ENCODE results near the gene BBLN.

The BBLN gene

GRCh38 chr9:128144239-128145181 is 15.6 kb upstream of the BBLN start:
- in situ Hi-C loops (cut with MboI; ENCODE audit: low sequenced_read_pairs), result no loop called here

GRCh38 chr9:128145536-128145935 is 14.5 kb upstream of the BBLN start:
- in situ Hi-C loops (cut with MboI; ENCODE audit: low sequenced_read_pairs), result no loop called here

GRCh38 chr9:128145951-128146351 is 14.1 kb upstream of the BBLN start:
- in situ Hi-C loops (cut with MboI; ENCODE audit: low sequenced_read_pairs), result no loop called here

GRCh38 chr9:128146591-128147120 is 13.4 kb upstream of the BBLN start:
- in situ Hi-C loops (cut with MboI; ENCODE audit: low sequenced_read_pairs), result no loop called here

- in situ Hi-C loops (cut with MboI; ENCODE audit: low sequenced_read_pairs), result no loop called here
These were observed 11.5 kb upstream of the BBLN start for GRCh38 chr9:128148509-128149000.

GRCh38 chr9:128149001-128149701 is 10.9 kb upstream of the BBLN start, which contains the start of gene LCN2:
Gene LCN2, plus strand, starts transcription at chr9:128149453. Its CDS starts 73 bp downstream, at chr9:128149526.
- in situ Hi-C loops (cut with MboI; ENCODE audit: low sequenced_read_pairs), result no loop called here

GRCh38 chr9:128149951-128150593 is 10.0 kb upstream of the BBLN start:
- in situ Hi-C loops (cut with MboI; ENCODE audit: low sequenced_read_pairs), result no loop called here

GRCh38 chr9:128150594-128151308 is 9.3 kb upstream of the BBLN start:
- in situ Hi-C loops (cut with MboI; ENCODE audit: low sequenced_read_pairs), result no loop called here

GRCh38 chr9:128151309-128152132 is 8.5 kb upstream of the BBLN start:
- in situ Hi-C loops (cut with MboI; ENCODE audit: low sequenced_read_pairs), result no loop called here

- in situ Hi-C loops (cut with MboI; ENCODE audit: low sequenced_read_pairs), result no loop called here
These were observed 7.7 kb upstream of the BBLN start for GRCh38 chr9:128152133-128153059.

GRCh38 chr9:128153060-128153946 is 6.8 kb upstream of the BBLN start:
- in situ Hi-C loops (cut with MboI; ENCODE audit: low sequenced_read_pairs), result no loop called here

- in situ Hi-C loops (cut with MboI; ENCODE audit: low sequenced_read_pairs), result no loop called here
These were observed 5.9 kb upstream of the BBLN start for GRCh38 chr9:128153947-128154695.

GRCh38 chr9:128155736-128156500 is 4.1 kb upstream of the BBLN start:
- in situ Hi-C loops (cut with MboI; ENCODE audit: low sequenced_read_pairs), result no loop called here

- in situ Hi-C loops (cut with MboI; ENCODE audit: low sequenced_read_pairs), result no loop called here
These were observed 612 bp upstream of the BBLN start for GRCh38 chr9:128159522-128159783.

GRCh38 chr9:128160603-128160987 is 530 bp downstream of the BBLN start:
- in situ Hi-C loops (cut with MboI; ENCODE audit: low sequenced_read_pairs), result no loop called here

- in situ Hi-C loops (cut with MboI; ENCODE audit: low sequenced_read_pairs), result no loop called here
These were observed 1.3 kb downstream of the BBLN start for GRCh38 chr9:128161215-128161902.
